Neuronal stem cell (in vitro differentiated cells): ENCODE measurements around the gene OAS2.

ENCODE experiments used
- DNase-seq: peaks from one replicate; pipeline ENCODE4 v3.0.0-alpha.2; 2013; ENCODE audit warnings: low spot score
- H2AFZ ChIP-seq: one replicate; pipeline ENCODE4 v1.6.1; 2013; ENCODE audit warnings: mild to moderate bottlenecking, low read length, inconsistent platforms
- H2AK5ac ChIP-seq: 2 replicates; pipeline ENCODE4 v1.6.1; 2013; ENCODE audit warnings: low read depth, mild to moderate bottlenecking, inconsistent platforms, low read length, moderate library complexity, mixed read lengths
- H2BK120ac ChIP-seq: 2 replicates; pipeline ENCODE4 v1.6.1; 2013; ENCODE audit warnings: low read depth, mild to moderate bottlenecking, inconsistent platforms, low read length, moderate library complexity, mixed read lengths
- H2BK12ac ChIP-seq: one replicate; pipeline ENCODE4 v1.6.1; 2013; ENCODE audit warnings: low read length, inconsistent platforms
- H2BK15ac ChIP-seq: 2 replicates; pipeline ENCODE4 v1.6.1; 2013; ENCODE audit warnings: mild to moderate bottlenecking, low read length, inconsistent platforms, mixed read lengths
- H2BK5ac ChIP-seq: one replicate; pipeline ENCODE4 v1.6.1; 2013; ENCODE audit warnings: inconsistent platforms, mild to moderate bottlenecking, low read length, moderate library complexity
- H3K14ac ChIP-seq: one replicate; pipeline ENCODE4 v1.6.1; 2013; ENCODE audit warnings: low read length, inconsistent platforms
- H3K18ac ChIP-seq: 2 replicates; pipeline ENCODE4 v1.6.1; 2013; ENCODE audit warnings: low read length, inconsistent platforms
- H3K23ac ChIP-seq: 2 replicates; pipeline ENCODE4 v1.6.1; 2013; ENCODE audit warnings: low read depth, mild to moderate bottlenecking, mixed read lengths, low read length, inconsistent platforms; ENCODE audit not compliant: poor library complexity
- H3K27ac ChIP-seq: replicated peaks from 3 replicates; pipeline ENCODE4 v1.5.1; 2013; ENCODE audit warnings: low read length, inconsistent platforms
- H3K27me3 ChIP-seq, 3 experiments: 2 replicates each; pipeline ENCODE4 v1.6.1; 2013; ENCODE audit warnings: low read length in 3 of 3, mild to moderate bottlenecking in 2 of 3, inconsistent platforms in 1 of 3, low read depth in 1 of 3, mixed read lengths in 1 of 3, moderate library complexity in 1 of 3; ENCODE audit not compliant: control insufficient read depth in 3 of 3, insufficient read depth in 3 of 3
- H3K36me3 ChIP-seq, 2 donors: replicated peaks in 1 of 2; 2 replicates each; pipeline ENCODE4 v1.6.1; 2013; ENCODE audit warnings: low read length in 2 of 2; ENCODE audit not compliant: control insufficient read depth in 2 of 2, insufficient read depth in 2 of 2
- H3K4ac ChIP-seq: 2 replicates; pipeline ENCODE4 v1.6.1; 2013; ENCODE audit warnings: inconsistent platforms, mild to moderate bottlenecking, low read length, moderate library complexity
- H3K4me1 ChIP-seq, 2 donors: 1 replicate in 1 of 2; 2 replicates in 1 of 2; pipeline ENCODE4 v1.6.1; 2013; ENCODE audit warnings: low read length in 2 of 2, low read depth in 1 of 2; ENCODE audit not compliant: control insufficient read depth in 2 of 2, insufficient read depth in 1 of 2
- H3K4me2 ChIP-seq: one replicate; pipeline ENCODE4 v1.6.1; 2013; ENCODE audit warnings: mild to moderate bottlenecking, low read length, inconsistent platforms; ENCODE audit not compliant: insufficient read depth, poor library complexity, severe bottlenecking
- H3K4me3 ChIP-seq, 2 donors: 2 replicates each; pipeline ENCODE4 v1.5.1; 2013; ENCODE audit warnings: low read length in 2 of 2, mild to moderate bottlenecking in 2 of 2, inconsistent platforms in 1 of 2, moderate library complexity in 1 of 2
- H3K79me1 ChIP-seq: one replicate; pipeline ENCODE4 v1.6.1; 2013; ENCODE audit warnings: low read depth, mild to moderate bottlenecking, inconsistent platforms, low read length, moderate library complexity
- H3K9ac ChIP-seq: one replicate; pipeline ENCODE4 v1.6.1; 2013; ENCODE audit warnings: mild to moderate bottlenecking, low read depth, low read length, inconsistent platforms; ENCODE audit not compliant: poor library complexity
- H3K9me3 ChIP-seq, 2 donors: replicated peaks in 1 of 2; 2 replicates each; pipeline versions ENCODE3 to v1.6.1; 2013; ENCODE audit warnings: low read length in 2 of 2, mild to moderate bottlenecking in 2 of 2, inconsistent platforms in 1 of 2, low read depth in 1 of 2, mixed read lengths in 1 of 2, moderate library complexity in 1 of 2; ENCODE audit not compliant: control insufficient read depth in 2 of 2, insufficient read depth in 1 of 2
- H4K8ac ChIP-seq: one replicate; pipeline ENCODE4 v1.6.1; 2013; ENCODE audit warnings: low read depth, mild to moderate bottlenecking, inconsistent platforms, low read length, moderate library complexity
- H4K91ac ChIP-seq: one replicate; pipeline ENCODE4 v1.6.1; 2013; ENCODE audit warnings: low read length, low read depth, mild to moderate bottlenecking, inconsistent platforms; ENCODE audit not compliant: poor library complexity
- WGBS, 2 donors: extraction: QIAGEN DNeasy Blood & Tissue Kit; methylation state at CpG; one replicate each; pipeline ENCODE4 v1.1.7; 2013; ENCODE audit warnings: missing lambda C conversion rate in 2 of 2, mixed read lengths in 1 of 2; ENCODE audit not compliant: insufficient read length in 2 of 2, insufficient replicate concordance in 1 of 2; ENCODE audit errors: extremely low coverage in 2 of 2; 5-methylcytosine and 5-hydroxymethylcytosine counted together

The OAS2 gene

DNA sequence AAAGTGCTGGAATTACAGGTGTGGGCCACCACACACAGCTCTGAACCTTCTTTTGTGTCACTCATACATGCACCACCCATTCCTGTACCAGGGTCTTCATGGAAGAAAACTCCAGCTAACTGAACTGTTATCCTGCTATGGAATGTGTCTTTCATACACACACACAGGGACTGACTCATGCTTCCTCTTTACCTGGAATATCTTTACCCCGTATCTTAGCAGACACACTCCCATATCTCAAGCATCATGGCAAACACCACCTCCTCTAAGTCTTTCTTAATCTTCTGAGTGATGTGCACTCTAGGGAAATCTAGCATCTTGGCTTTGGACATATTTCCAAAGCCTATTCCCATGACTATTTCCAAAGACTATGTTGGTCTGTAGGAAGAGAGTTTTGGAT, 43.2 kb downstream of the OAS2 start:
- no peaks in the 10 kb centered on the region for H3K36me3 ChIP-seq
- H2BK15ac ChIP-seq: no peak overlapping the region
- H3K4ac ChIP-seq: no peak overlapping the region
- H4K8ac ChIP-seq: no peak overlapping the region
- H3K4me3 ChIP-seq: no peak overlapping the region
- H3K4me2 ChIP-seq: no peak overlapping the region
- no peak overlapping the region for H2AFZ ChIP-seq
- H2BK12ac ChIP-seq: no peak overlapping the region
- no peak overlapping the region for H3K18ac ChIP-seq
- no peak overlapping the region for H2BK120ac ChIP-seq
- no peaks in the 10 kb centered on the region for H3K79me1 ChIP-seq
- no peak overlapping the region for H3K14ac ChIP-seq
- peaks cover 0 to 2% of the 10 kb centered on the region in 2 donors for H3K4me1 ChIP-seq
- H3K27me3 ChIP-seq: no peaks in the 10 kb centered on the region
- no peak overlapping the region for H4K91ac ChIP-seq
- H2AK5ac ChIP-seq: no peak overlapping the region
- H3K23ac ChIP-seq: no peak overlapping the region
- peaks cover under 1 to 1% of the 10 kb centered on the region in 2 donors for H3K9me3 ChIP-seq
- no peak overlapping the region for H3K27ac ChIP-seq
- no CpG with 5 or more reads among the region's 1 CpG for WGBS, 2 donors
- no peak overlapping the region for H2BK5ac ChIP-seq
- H3K9ac ChIP-seq: no peak overlapping the region
- no peak for DNase-seq

- H3K4me1 ChIP-seq: peaks cover 0 to 2% of the 10 kb centered on the region in 2 donors
- H3K9me3 ChIP-seq: peaks cover 2 to 3% of the 10 kb centered on the region in 2 donors
- H2BK120ac ChIP-seq: no peak overlapping the region
- no peak overlapping the region for H3K14ac ChIP-seq
- no peak for DNase-seq
- H3K4me2 ChIP-seq: no peak overlapping the region
- no peaks in the 10 kb centered on the region for H3K79me1 ChIP-seq
- no peak overlapping the region for H2BK15ac ChIP-seq
- no peaks in the 10 kb centered on the region for H3K36me3 ChIP-seq
- H3K9ac ChIP-seq: no peak overlapping the region
- H3K18ac ChIP-seq: no peak overlapping the region
- H2AFZ ChIP-seq: no peak overlapping the region
- H4K91ac ChIP-seq: no peak overlapping the region
- H3K27ac ChIP-seq: no peak overlapping the region
- H2BK12ac ChIP-seq: no peak overlapping the region
- no peak overlapping the region for H3K4ac ChIP-seq
- WGBS, 2 donors: no CpG with 5 or more reads among the region's 3 CpGs
- H2BK5ac ChIP-seq: no peak overlapping the region
- no peak overlapping the region for H4K8ac ChIP-seq
- H3K4me3 ChIP-seq: no peak overlapping the region
- no peaks in the 10 kb centered on the region for H3K27me3 ChIP-seq
- H2AK5ac ChIP-seq: no peak overlapping the region
- H3K23ac ChIP-seq: no peak overlapping the region
These were observed 44.4 kb downstream of the OAS2 start for GRCh38 chr12:113022563-113023297.

- H2BK120ac ChIP-seq: no peak overlapping the region
- no peak overlapping the region for H2BK5ac ChIP-seq
- no peaks in the 10 kb centered on the region for H3K79me1 ChIP-seq
- no peak overlapping the region for H3K9ac ChIP-seq
- H3K18ac ChIP-seq: no peak overlapping the region
- H3K4me1 ChIP-seq: no peaks in the 10 kb centered on the region
- no peak overlapping the region for H4K91ac ChIP-seq
- H2AFZ ChIP-seq: no peak overlapping the region
- no peak overlapping the region for H2BK15ac ChIP-seq
- no peak for DNase-seq
- H2BK12ac ChIP-seq: no peak overlapping the region
- no CpG with 5 or more reads among the region's 4 CpGs for WGBS, 2 donors
- no peak overlapping the region for H2AK5ac ChIP-seq
- H3K27ac ChIP-seq: no peak overlapping the region
- no peak overlapping the region for H3K4ac ChIP-seq
- H3K36me3 ChIP-seq: no peaks in the 10 kb centered on the region
- H3K4me2 ChIP-seq: no peak overlapping the region
- peaks cover 2 to 3% of the 10 kb centered on the region in 2 donors for H3K9me3 ChIP-seq
- no peak overlapping the region for H3K14ac ChIP-seq
- no peaks in the 10 kb centered on the region for H3K27me3 ChIP-seq
- no peak overlapping the region for H3K4me3 ChIP-seq
- H3K23ac ChIP-seq: no peak overlapping the region
- no peak overlapping the region for H4K8ac ChIP-seq
These were observed 49.4 kb downstream of the OAS2 start for GRCh38 chr12:113027726-113028125.

- no peak overlapping the region for H3K4me3 ChIP-seq
- H3K23ac ChIP-seq: no peak overlapping the region
- no peak overlapping the region for H2BK120ac ChIP-seq
- H3K4ac ChIP-seq: no peak overlapping the region
- H2BK5ac ChIP-seq: no peak overlapping the region
- peaks cover 2 to 3% of the 10 kb centered on the region in 2 donors for H3K9me3 ChIP-seq
- no CpG with 5 or more reads among the region's 9 CpGs for WGBS, 2 donors
- H4K91ac ChIP-seq: no peak overlapping the region
- peak; percentile 51 for DNase-seq
- H3K14ac ChIP-seq: no peak overlapping the region
- no peak overlapping the region for H3K4me2 ChIP-seq
- no peaks in the 10 kb centered on the region for H3K4me1 ChIP-seq
- H4K8ac ChIP-seq: no peak overlapping the region
- no peak overlapping the region for H3K18ac ChIP-seq
- no peak overlapping the region for H3K9ac ChIP-seq
- H3K27ac ChIP-seq: no peak overlapping the region
- no peak overlapping the region for H2BK12ac ChIP-seq
- no peak overlapping the region for H2BK15ac ChIP-seq
- no peaks in the 10 kb centered on the region for H3K79me1 ChIP-seq
- H3K36me3 ChIP-seq: no peaks in the 10 kb centered on the region
- H3K27me3 ChIP-seq: no peaks in the 10 kb centered on the region
- H2AK5ac ChIP-seq: no peak overlapping the region
- H2AFZ ChIP-seq: no peak overlapping the region
These were observed 52.7 kb downstream of the OAS2 start for GRCh38 chr12:113030875-113031525.
